GM12801 (cell line): ENCODE results near the gene LUC7L2.

ENCODE experiments used
- CTCF ChIP-seq: IDR thresholded peaks from one replicate; pipeline ENCODE4 v1.5.1; 2011; ENCODE audit warnings: control low read depth; ENCODE audit not compliant: insufficient read length; ENCODE audit errors: extremely low read depth

LUC7L2 gene

GRCh38 chr7:139427029-139427420 is 67.3 kb downstream of the LUC7L2 start:
- no peak for TF ChIP-seq CTCF

GRCh38 chr7:139427788-139428187 is 68.1 kb downstream of the LUC7L2 start:
- no peak for TF ChIP-seq CTCF

DNA sequence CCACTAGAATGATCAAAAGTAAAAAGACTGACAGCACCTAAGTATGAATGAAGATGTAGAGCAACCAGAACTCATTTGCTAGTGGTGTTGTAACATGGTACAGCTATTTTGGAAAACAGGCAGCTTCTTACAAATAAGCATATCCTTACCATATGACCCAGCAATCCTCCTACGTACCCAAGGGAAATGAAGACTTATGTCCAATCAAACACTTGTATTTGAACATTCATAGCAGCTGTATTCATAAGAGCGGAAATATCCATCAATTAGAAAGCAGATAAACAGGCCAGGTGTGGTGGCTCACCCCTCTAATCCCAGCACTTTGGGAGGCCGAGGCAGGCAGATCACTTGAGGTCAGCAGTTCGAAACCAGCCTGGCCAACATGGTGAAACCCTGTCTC is 70.7 kb downstream of the LUC7L2 start:
- TF ChIP-seq CTCF = no peak

DNA sequence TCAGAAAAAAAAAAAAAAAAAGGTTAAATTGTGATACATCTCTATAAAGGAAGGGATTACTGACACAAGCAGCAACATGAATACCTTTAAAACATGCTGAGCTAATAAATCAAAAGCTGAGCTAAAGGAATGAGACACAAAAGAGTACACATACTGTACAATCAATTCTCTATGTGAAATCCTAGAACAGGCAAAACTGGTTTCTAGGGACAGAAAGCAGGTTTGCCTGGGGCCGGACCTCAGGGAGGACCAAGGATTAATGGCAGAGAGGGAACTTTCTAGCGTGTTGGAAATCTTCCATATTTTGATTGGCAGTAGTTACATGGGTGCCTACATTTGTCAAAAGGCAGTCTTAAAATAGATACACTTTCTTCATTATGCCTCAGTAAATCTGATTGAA is 71.3 kb downstream of the LUC7L2 start:
- no peak for TF ChIP-seq CTCF

DNA sequence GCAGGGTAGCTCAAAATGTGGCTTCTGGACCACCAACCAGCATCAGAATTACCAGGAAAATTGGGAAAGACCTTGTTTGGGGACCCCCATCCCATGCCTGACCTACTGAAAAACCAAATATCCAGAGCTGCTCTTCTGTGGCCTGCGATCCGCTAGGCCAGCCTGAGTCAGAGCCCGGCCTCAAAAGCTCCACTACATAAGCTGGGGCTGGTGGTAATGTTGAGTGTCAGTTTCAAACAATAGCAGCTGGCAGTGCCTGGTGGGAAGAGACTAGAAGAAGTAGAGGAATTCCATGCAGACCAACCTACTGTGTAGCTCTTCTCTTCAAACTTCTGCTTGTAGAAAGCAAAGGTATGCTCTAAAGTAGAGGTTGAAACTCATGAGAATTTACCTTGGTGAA is 71.8 kb downstream of the LUC7L2 start:
- TF ChIP-seq CTCF = no peak

DNA sequence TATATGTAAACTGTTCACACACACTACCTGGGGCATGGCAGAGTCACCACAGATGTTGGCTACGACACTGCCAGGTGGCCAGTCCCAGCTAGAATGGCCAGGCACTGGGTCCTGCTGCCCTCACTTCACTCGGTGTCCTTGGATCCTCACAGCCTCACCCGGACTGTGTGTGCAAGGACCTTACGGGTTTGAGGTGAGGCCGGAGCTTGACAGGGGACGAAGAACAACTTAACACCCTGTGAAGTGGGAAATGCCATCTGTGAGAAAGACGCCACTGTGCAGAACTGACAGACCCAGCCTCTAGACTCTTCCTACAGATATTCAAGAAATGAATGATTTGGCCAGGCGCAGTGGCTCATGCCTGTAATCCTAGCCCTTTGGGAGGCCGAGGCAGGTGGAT is 77.1 kb downstream of the LUC7L2 start:
- TF ChIP-seq CTCF = no peak

GRCh38 chr7:139439375-139439774 is 79.7 kb downstream of the LUC7L2 start:
- no peak for TF ChIP-seq CTCF

DNA sequence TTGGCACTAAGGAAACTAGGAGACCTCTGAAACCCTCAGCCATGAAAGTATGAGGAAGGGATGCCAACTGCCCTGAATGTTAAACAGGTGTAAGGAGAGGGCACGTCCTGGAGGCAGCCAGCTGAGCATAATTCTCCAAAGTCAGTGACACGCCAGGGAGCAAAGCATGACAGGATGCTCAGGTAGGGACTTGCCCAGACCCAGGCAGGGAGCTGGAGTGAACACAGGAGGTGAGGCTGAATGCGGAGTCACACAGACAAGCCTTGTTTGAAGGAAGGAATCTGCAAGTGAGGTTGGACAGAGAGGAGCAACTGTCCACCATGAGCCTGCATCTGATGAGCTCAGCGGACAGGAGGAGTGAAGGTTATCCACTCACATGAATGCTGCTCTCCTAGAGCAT is 82.3 kb downstream of the LUC7L2 start:
- TF ChIP-seq CTCF = no peak
